ENCODE measurements around the gene KRTAP15-1.

KRTAP15-1 gene, protein sequence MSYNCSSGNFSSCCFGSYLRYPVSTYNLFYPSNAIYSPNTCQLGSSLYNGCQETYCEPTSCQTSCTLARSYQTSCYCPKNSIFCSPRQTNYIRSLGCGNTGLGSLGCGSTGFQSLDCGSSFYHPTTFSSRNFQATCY

DNA sequence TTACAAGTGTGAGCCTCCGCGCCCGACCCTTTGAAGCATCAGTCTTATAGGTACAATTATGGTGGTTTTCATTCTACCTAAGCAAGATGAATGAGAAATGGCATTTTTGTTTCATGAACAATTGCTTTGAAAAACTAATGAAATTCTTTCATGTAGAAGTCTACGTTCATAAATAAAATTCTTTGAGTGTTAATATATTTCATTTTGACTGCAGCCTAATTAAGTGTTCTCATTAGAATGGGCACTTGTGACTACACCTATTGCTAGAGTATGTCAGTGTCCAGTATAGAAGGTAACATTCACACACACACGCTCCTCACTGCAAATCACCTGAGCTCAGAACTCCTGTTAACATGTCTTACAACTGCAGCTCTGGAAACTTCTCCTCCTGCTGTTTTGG lies at the start of gene KRTAP15-1:
Gene KRTAP15-1 (plus strand): TSS at position 301 of the 400 bp plus-strand sequence. CDS start 53 bp downstream, at position 354.
- DNase-seq, result no peak

DNA sequence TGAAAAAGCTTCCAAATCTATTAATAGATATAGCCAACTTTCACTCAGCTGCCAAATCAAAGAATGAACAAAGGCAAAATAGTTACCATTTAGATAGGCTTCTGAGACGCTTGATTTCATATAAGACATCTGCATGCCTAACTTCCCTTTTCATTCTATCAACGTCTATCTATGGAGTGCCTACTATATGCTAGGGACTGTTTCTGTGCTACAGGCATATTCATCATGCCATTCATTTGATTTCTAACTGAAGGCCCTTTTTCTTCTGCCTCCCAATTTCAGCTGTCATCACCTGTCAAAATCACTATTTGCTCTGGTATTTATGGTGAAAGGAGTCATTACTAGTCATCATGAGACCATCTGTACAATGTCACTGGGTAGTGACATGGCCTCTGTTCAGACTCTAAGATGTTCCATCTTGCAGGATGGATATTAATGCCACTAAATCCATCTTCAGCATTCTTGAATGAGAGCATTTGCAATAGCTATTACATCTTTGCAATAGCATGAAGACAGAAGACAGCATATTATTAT lies 48.5 kb upstream of the KRTAP15-1 start:
- DNase-seq, result no peak

DNA sequence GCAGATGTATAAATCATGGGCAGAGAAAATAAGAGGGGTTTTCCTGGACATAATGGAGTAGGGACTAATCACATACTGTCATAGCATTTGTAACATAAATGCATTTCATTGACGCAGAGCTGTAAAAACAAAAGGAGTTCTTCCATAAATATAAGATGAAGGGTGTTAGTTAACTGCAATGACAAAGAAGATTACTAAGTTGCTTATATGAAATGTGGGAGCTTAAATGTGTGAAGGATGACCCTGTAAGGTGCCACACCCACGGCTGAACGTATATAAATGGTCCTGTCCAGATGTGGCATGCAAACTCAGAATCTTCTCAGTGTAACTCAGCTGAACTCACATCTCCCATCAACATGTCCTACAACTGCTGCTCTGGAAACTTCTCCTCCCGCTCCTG lies 44.3 kb upstream of the KRTAP15-1 start, which contains the start of gene KRTAP13-1:
Gene KRTAP13-1 (plus strand): TSS at position 301 of the 400 bp plus-strand sequence. CDS start 56 bp downstream, at position 357.
- no peak for DNase-seq

DNA sequence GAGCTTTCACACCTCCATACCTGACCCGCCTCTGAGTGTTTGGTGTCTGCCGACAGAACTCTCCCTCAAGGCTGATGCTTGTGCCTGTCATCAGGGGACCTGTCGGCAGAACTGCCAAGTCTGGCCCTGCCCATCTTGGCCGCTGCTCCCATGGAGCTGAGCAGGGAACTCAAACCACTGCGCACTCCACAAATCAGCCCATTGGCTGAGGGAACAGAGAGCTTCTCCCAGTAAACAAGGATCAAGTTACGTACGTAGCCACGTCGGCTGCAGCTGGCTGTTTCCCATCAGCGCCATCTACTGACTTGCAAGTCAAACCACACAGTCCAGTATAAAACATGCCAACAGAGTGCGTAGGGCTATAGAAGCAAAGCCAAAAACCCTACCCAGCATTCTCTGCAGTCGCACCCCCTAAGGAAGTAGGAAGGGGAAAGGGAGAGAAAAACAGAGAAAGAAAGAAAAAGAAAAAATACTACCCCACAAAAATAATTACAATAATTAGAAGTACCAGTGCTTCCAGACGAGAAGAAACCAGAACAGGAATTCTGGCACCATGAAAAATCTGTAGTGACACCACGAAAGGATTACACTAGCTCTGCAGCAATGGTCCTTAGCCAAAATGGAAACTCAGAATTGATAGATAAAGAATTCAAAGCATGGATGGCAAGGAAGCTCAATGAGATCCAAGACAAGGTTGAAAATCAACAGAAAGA lies 31.1 kb upstream of the KRTAP15-1 start:
- DNase-seq, result no peak

DNA sequence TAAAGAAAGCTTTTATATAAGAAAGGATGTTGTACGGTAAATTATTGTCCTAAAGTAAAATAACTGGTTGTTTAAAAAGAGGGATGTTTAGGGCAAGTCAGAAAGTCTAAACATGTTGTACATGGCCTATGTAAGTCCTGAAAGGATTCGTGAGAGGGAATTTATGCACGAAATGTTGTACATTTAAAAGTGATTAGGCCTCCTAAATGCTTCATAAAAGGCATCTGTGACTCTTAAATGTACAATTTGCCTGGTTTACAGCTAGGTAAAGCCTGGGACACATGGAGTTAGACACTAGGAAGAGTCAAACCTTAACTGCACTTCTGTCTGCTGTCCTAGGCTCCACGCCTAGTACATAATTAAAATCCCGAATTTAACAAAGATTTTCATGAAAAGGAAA lies 24.1 kb upstream of the KRTAP15-1 start:
- no peak for DNase-seq

DNA sequence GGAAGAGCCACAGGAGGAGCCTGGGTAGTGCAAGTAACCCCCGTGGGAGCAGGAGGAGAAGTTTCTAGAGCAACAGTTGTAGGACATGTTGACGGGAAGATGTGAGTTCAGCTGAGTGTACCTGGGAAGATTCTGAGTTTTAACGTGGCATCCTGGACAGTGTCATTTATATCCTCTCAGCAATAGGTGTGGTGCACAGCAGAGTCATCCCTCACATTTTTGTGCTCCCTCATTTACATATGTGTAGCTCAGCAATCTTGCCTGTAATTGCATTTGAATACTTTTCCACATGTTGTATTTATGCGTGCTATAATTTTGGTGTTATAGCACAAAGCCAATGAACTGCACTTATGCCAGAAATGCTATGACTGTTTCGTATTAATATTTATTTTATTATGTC lies 14.2 kb upstream of the KRTAP15-1 start, which contains the start of gene KRTAP13-3:
Gene KRTAP13-3 (minus strand): TSS at position 101 of the 400 bp plus-strand sequence. CDS start 14 bp downstream, at position 87.
- DNase-seq, result no peak

DNA sequence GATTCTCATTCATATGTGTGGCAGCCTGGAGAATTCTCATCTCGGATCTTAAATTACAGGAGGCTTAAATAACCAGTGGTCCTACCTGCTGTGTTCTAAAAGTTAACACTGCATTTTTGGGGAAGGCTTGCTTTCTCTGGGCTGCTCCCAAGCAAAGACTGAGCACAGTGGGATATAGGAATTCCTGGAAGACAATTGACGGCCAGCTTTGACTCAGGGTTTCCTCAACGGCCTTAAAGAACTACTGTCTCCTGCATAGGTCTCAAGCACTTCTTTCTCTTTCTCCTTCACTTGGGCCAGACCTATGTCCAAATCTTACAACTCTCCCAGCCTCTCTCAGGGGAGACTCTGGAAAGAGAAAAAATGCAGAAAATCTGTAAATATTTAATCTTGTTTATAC lies 13.3 kb upstream of the KRTAP15-1 start:
- DNase-seq, result no peak

DNA sequence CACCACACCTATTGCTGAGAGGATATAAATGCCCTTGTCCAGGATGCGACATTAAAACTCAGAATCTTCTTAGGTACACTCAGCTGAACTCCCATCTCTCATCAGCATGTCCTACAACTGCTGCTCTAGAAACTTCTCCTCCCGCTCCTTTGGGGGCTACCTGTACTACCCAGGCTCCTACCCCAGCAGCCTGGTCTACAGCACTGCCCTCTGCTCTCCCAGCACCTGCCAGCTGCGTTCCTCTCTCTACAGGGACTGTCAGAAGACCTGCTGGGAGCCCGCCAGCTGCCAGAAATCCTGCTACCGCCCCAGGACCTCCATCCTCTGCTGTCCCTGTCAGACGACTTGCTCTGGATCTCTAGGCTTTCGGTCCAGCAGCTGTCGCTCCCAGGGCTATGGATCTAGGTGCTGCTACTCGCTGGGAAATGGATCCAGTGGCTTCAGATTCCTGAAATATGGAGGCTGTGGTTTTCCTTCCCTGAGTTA lies 9.9 kb upstream of the KRTAP15-1 start, which contains the start of gene KRTAP13-4:
Gene KRTAP13-4 (plus strand): TSS at position 51 of the 486 bp plus-strand sequence. CDS start 56 bp downstream, at position 107.
- DNase-seq, result no peak

DNA sequence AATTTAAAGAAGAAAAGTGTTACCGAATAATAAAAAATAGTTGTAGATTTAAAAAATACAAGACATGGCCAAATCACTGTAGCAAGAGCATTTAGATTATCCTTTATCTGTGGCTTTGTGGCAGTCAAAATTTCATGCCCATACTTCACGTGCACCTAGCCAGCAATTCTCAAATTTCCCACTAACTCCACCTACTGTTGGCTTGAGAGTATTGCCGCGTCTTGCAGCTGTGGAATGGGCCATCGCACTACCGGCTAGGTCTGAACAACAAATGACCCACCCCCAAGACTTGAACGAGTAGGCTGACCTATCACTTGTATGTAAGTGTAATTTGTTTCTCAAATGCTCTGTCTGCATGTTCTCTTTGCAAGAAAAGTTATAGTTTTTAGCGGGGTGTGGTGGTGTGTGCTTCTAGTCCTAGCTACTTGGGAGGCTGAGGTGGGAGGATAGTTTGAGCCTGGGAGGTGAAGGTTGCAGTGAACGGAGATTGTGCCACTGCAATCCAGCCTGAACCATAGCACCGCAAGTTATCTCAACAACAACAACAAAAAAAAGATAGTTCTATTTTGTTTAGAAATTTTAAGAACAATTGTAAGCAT lies 5.9 kb upstream of the KRTAP15-1 start:
- no peak for DNase-seq

DNA sequence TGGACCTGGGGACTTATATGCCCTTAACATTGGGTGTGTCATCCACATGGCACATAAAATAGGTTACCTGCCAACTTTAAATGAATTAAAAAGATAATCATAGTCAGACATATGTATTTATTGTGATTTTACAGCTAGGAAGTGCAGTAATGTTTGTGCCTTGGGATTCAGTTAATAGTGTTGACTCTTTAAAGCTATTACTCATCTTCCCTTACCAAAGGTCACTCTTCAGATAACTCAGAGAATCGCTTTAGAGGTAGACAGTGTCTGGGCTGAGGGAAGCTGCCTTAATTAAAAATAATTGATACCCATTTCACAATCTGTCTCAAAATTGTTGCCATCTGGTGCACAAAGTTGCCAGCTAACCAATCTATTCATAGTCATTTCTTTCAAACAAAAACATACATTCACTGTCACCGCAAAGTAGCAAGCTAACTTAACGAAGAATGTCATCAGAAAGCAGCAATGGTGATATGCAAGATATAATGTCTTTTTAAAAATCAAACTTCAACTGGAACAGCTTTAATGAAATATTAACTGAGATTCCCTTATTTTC lies 3.0 kb upstream of the KRTAP15-1 start:
- no peak for DNase-seq

DNA sequence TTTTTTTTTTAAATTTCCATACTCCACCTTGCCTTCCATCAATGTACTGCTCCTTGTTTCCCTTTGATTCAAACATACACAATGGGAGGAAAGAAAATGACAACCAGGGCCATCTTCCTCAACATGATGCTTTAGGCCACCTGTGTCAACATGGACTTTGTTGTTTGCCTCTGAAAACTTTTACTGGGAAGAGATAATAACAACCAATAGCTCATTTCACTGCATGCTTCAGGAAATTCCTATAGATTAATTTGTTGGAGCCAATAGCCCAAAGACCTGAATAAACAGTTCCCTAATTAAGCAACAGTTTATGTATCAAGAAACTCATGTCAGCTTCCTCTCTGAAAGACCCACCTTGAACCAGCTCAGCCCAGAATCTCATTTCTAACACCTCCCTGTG lies 3.2 kb downstream of the KRTAP15-1 start:
- no peak for DNase-seq

DNA sequence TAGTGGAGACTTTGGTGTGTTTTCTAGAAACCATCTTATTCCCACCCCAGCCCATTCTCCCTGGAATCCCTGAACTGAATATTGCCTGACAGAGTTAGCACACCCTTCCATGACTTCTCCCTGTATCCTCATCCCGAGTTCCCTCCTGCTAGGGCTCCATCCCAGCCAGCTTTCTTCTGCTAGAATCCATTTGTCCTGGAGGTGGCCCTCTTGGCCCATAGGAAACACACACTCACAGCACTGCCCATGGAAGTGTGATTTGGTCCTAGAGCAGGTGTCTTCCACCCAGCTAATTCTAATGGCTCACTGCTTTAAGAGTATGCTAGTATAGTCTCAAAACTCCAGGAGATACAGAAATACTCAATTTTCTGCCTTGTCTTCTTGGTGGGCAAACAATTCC lies 4.1 kb downstream of the KRTAP15-1 start:
- no peak for DNase-seq

DNA sequence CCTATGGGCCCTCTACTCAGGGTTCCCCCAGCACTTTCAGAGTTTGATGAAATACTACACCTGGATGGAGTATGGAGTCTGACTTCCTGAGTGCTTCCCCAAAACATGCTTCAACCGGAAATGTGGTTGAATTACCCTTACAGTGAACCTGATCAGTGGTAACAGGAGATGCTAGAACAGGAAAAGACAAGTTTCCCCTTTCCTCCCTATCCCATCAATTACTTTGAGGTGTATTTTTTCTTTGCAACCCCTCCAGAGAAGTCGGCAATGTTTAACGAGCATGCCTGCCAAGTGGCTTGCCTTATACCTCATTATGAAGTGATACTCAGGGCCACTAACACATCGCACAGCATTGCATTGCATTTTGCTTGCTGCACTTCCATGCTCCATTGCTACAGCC lies 7.0 kb downstream of the KRTAP15-1 start:
- no peak for DNase-seq

DNA sequence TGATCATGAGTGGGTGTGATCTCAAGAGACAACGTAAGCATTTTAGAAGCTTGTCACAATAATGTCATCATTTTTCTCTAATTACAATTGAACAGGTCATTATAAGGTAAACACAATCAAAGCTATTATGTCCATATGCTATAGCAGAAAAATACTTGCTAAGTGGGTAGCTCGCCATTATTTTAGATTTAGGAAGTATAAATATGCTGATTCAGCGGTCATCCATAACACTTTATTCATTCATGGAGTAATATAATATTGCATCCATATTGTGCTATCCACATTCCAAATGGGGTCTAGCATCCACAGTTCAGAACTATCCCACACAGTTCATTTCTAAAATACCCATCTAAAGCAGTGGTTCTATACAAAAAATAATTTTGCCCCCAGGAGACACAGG lies 8.4 kb downstream of the KRTAP15-1 start:
- DNase-seq, result no peak

DNA sequence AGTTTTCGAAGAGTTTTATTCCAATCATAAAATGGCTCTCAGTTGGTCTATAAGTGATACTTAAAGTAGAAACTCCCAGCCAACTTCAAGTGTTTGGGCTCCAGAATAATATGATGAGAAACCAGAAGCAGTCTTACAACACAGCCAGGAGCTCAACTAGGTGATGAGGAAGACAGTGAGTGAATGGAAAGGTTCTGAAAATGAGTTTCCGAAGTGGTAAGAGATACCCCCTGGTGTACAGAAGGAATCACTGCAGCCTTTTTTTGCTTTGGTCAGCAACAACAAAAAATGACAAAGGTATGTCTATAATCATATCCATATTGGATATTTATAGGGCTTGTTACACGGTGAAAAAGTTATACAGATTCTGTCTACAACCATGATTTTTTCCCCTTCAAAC lies 23.6 kb downstream of the KRTAP15-1 start:
- no peak for DNase-seq

DNA sequence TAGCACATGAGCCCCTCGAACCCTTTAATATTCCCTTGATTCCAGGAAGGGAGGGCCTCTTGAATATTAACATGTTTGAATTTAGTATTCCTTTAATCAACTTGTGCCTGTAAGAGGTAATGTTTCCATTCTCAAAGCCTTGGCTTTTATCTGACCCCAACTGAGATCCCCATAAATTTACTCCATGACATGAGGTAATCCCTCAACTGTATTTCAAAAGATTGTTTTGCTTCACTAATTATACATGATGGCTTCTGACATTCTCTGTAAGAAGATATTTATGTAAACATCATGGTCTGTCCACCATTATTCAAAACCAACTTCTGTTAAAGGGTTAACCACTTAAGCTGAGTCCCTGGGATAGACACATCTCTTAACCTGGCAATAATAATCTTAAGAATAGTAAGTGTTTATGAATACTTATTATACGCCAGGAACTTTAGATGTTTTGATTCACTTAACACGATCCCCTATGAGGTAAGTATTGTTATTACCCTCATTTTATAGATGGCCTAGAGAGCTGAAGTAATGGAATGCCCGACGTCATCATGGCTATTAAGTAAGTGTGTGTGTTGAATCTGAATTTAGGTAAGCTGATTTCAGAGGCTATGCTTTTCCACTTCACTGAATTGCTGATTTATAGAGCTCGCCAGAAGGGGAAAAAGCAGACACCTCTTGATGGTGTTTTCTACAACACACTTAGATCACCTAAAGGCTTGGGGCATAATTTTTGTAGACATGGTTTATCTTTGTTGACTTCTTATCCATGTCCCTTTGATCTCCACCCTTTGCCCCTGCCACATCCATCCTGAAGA lies 29.0 kb downstream of the KRTAP15-1 start:
- no peak for DNase-seq

DNA sequence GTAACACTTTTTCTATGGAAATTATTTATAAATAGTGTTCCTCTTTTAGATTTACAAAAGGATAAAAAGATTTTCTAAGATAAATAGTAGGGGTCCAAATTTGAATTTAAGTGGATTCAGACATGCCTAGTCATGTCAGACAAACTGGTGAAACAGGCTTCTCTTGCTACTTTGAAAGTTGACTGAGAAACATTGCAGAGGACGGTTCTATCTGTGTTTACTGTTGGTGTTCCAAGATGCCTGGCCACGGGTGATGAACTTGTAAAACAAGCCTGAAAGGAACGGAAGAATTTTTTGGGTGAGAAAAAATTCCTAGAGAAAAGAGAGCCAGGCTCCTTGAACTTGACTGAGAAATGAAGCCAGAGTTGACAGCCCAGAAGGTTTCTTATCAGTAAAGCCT lies 37.9 kb downstream of the KRTAP15-1 start:
- DNase-seq, result no peak

DNA sequence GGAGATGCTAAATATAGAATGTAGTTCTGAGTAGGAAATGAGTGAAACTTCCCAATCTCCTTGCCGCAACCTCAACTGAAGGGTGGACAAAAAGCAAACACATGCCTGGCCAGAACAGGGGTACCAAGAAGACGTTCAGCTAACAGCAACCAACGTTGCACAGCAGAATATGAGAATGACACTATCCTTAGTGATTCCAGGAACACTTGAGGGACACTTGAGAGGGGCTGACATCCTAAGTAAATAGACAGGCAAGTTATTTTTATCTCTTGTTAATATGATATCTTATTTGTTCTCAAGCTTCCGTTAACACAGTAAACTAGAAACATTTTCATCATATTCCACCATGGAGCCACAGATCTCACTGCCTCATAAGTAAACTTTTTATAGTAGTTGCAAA lies 39.2 kb downstream of the KRTAP15-1 start:
- DNase-seq, result no peak

DNA sequence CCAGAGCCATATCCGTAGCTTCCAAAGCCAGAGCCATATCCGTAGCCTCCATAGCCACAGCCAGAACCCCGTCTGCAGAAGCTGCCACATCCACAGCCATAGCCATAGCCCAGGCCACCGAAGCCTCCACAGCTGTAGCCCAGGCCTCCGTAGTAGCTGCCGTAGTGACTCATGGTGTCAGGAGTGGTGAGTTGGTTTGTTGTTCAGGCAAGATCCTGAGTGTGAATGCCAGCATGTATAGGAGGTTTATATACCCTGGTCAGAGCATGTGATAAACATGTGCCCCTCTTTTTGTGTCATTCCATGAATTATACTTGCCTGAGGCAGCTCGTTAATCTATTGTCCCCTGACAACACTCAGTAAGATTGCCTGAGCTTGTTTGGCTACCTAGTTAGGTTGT lies 40.1 kb downstream of the KRTAP15-1 start, which contains the start of gene KRTAP19-1:
Gene KRTAP19-1 (minus strand): TSS at position 223 of the 400 bp plus-strand sequence. CDS start 50 bp downstream, at position 173.
- DNase-seq, result no peak

DNA sequence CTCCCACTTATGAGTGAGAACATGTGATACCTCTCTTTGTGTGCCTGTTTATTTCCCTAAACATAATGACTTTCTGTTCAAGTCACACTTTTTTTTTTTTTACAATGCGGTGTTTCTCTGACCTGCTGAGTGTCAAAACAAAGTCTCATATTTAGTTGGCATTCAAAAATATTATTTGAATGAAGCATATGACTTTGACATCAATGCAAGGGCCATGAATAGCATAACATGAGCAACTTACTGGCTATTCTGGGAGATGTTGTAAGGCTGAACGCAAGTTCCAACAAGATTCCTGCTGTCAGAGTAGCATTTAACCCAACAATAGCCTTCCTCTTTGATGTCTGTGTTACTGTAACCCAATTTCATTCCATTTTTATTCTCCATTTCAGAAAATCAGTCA lies 42.1 kb downstream of the KRTAP15-1 start:
- DNase-seq, result no peak

DNA sequence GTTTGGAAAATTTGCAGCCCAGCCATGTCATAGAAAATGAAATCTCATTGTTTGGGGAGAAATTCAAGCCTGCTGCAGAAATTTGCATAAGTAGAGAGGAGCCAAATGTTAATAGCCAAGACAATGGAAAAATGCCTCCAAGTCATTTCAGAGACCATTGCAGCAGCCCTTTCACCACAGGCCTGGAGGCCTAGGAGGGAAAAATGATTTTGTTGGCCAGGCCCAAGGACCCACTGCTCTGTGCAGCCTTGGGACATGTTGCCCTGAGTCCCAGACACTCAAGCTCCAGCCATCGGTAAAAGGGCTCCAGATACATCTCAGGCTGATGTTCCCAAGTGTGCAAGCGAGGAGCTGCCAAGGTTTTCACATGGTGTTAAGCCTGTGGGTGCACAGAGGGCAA lies 46.1 kb downstream of the KRTAP15-1 start:
- DNase-seq, result no peak

DNA sequence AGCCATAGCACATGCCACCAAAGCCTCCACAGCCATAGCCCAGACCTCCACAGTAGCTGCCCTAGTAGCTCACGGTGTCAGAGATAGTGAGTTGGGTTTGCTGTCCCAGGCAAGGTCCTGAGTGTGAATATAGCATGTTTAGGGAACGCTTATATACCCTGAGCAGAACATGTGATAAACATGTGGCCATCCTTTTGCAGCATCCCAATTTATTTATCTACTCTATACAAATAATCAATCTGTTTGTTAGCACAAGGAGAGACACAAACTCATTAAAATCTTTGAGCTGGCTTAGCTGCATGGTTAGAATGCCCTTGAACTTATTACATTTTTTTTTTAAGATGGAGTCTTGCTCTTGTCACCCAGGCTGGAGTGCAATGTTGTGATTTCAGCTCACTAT lies 47.3 kb downstream of the KRTAP15-1 start, which contains the start of gene KRTAP19-2:
Gene KRTAP19-2 (minus strand): TSS at position 101 of the 400 bp plus-strand sequence. CDS start 88 bp downstream, at position 13.
- DNase-seq, result no peak
